WERI-Rb-1 (cell line): Measurements from ENCODE around the gene ACAD9.
A peak's percentile ranks its signal among the peaks of the same experiment; 100 is the strongest.
"Not testable (repeated sequence)": the region's sequence is repeated elsewhere in the genome, so short reads cannot be mapped to it uniquely, and the experiment has no call there.

Experiments used
- DNase-seq: peaks from one replicate; pipeline ENCODE4 v3.0.0-alpha.2; 2020
- H3K27ac ChIP-seq: fragments of 250-450 bp; sonication (Bioruptor Pico); 2 replicates; pipeline ENCODE4 v1.5.1; 2020; ENCODE audit warnings: mild to moderate bottlenecking, moderate library complexity
- H3K27me3 ChIP-seq: fragments of 250-450 bp; sonication (Bioruptor Pico); 2 replicates; pipeline ENCODE4 v1.5.1; 2021; ENCODE audit warnings: mild to moderate bottlenecking, low read depth, moderate library complexity; ENCODE audit not compliant: insufficient read depth, severe bottlenecking
- H3K36me3 ChIP-seq: fragments of 250-450 bp; sonication (Bioruptor Pico); 2 replicates; pipeline ENCODE4 v1.5.1; 2020; ENCODE audit warnings: mild to moderate bottlenecking, moderate library complexity
- H3K4me3 ChIP-seq: 2 replicates; pipeline ENCODE4 v1.5.1; 2011; ENCODE audit warnings: low read depth, mild to moderate bottlenecking, control low read depth, low read length
- H3K9me3 ChIP-seq: fragments of 250-450 bp; sonication (Bioruptor Pico); 2 replicates; pipeline ENCODE4 v1.5.1; 2021; ENCODE audit warnings: mild to moderate bottlenecking, moderate library complexity; ENCODE audit not compliant: severe bottlenecking
- CTCF ChIP-seq: IDR thresholded peaks from 2 replicates; pipeline ENCODE4 v1.5.1; 2011; ENCODE audit warnings: low read depth, mild to moderate bottlenecking, control low read depth, inconsistent platforms, low read length

The ACAD9 gene

GRCh38 chr3:128874481-128875180 lies 4.8 kb upstream of the ACAD9 start:
- DNase-seq, result peak; percentile 37
- no peaks in the 10 kb centered on the region for H3K27me3 ChIP-seq
- no peak overlapping the region for H3K4me3 ChIP-seq
- H3K27ac ChIP-seq, result no peak overlapping the region
- H3K9me3 ChIP-seq, result no peaks in the 10 kb centered on the region
- H3K36me3 ChIP-seq, result no peaks in the 10 kb centered on the region; the same call in 1 of the 2 replicates
- TF ChIP-seq CTCF, result no peak

DNA sequence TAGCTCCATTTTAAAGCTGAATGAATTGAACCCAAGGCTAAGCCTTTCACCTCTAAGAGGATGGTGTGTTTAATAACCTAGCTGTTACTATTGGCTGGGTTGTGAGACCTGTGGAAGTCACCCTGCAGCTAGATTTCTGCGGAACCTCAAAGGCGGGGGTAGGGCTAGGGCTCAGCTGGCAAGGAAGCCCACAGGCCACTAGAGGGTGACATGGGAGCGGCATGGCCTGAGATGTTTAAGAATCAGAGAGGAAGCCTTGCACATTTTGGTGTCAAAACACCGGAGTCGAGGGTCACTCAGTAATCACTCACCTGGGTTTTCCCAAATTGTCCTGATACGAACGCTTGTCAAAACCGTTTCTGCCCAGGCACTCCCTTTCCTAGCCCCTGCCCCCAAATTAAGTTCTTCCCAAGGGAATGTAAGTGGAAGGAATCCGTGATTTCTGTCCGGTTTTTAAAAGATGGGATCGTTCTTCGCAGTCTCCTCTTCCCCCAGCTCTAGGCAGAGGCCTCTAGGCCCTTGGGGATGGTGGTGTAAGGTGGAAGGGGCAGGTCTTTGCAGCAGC lies 3.8 kb upstream of the ACAD9 start:
- H3K4me3 ChIP-seq, result no peak overlapping the region
- no peaks in the 10 kb centered on the region for H3K9me3 ChIP-seq
- DNase-seq, result peak; percentile 75
- no peak overlapping the region for H3K27ac ChIP-seq
- no peaks in the 10 kb centered on the region; the same call in 1 of the 2 replicates for H3K36me3 ChIP-seq
- TF ChIP-seq CTCF, result peak; percentile 88
- no peaks in the 10 kb centered on the region for H3K27me3 ChIP-seq

- Histone ChIP-seq H3K36me3 (peaks cover 16% of the 10 kb centered on the region), H3K27me3 (no peaks in the 10 kb centered on the region), H3K27ac (no peak overlapping the region), H3K9me3 (no peaks in the 10 kb centered on the region), H3K4me3 (peak overlapping the region; percentile 86)
- no peak for TF ChIP-seq CTCF
- no peak for DNase-seq
Observed at GRCh38 chr3:128878011-128878457, 1.4 kb upstream of the ACAD9 start.

GRCh38 chr3:128878556-128879124 lies 780 bp upstream of the ACAD9 start:
- no peak for DNase-seq
- H3K27ac ChIP-seq, result peak overlapping the region; percentile 94
- peak overlapping the region; percentile 86 for H3K4me3 ChIP-seq
- H3K9me3 ChIP-seq, result no peaks in the 10 kb centered on the region
- peaks cover 16% of the 10 kb centered on the region for H3K36me3 ChIP-seq
- no peak for TF ChIP-seq CTCF
- no peaks in the 10 kb centered on the region for H3K27me3 ChIP-seq

DNA sequence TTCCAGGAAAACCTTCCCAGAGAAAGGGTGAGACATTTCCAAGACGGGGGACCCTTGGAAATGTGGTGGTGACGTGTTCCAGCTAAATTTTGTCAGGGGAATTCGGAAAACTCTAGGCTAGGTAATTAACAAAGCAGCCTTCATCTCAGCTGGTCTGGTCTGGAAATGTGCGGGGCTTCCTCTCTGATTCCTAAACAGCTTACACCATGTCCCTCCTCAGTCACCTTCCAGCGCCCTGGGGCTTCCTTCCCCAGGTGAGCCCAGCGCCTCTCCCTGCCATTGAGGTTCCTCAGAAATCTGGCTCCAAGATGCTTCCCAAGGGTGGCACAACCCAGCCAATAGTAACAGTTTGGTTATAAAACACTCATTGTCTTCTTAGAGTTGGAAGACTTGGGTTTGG lies 571 bp downstream of the ACAD9 start:
- H3K27me3 ChIP-seq, result no peaks in the 10 kb centered on the region
- TF ChIP-seq CTCF, result no peak
- H3K9me3 ChIP-seq, result no peaks in the 10 kb centered on the region
- H3K27ac ChIP-seq, result peak overlapping the region; percentile 94
- peak overlapping the region; percentile 86 for H3K4me3 ChIP-seq
- DNase-seq, result no peak
- H3K36me3 ChIP-seq, result peaks cover 24% of the 10 kb centered on the region

- H3K9me3 ChIP-seq, H3K27me3 ChIP-seq, H3K27ac ChIP-seq, DNase-seq: not testable (repeated sequence)
- peak overlapping the region; percentile 86 for H3K4me3 ChIP-seq
- H3K36me3 ChIP-seq, result peaks cover 29% of the 10 kb centered on the region
Observed at GRCh38 chr3:128880455-128880854, 1.0 kb downstream of the ACAD9 start.
